ENCODE data around the gene SSH2.

SSH2 gene

DNA sequence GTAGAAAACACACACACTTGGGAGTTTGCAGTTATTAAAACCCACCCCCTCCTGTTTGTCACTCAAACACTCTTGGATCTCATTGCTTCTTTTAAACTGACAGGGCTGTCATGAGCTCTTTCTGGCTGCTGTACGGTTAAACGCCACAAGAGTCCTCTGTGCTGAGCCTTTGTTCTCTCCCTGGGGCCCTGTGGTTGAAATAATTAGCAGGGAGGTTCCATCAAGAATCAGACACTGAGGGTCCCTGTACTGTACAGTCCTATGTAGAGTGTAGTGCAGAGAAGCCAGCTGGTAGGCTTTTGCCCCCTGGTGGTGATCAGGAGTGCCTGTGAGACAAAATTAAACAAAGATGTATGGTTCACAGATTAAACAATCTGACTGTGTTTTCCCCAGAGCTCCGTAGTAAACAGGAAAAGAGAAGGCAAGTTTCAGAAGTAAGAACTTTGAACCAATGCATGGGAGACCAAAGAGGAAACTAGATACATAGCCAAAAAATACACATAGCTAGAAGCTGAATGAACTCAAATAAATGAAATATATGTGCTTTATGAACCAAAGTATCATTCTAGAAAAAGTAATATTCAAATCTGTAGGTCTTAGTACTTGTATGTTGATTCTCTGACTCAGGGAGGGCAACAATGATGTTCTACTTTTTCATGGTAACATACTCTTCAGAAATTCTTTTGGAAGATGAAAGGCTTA lies 1.4 kb upstream of the SSH2 start:
- peak overlapping the region; percentile 99 for H3K4me3 ChIP-seq (ENCODE audit: insufficient read depth, low read depth, low read length, poor library complexity, severe bottlenecking)
- no peaks in the 10 kb centered on the region for H3K9me3 ChIP-seq (ENCODE audit: control insufficient read depth, low read length)
- H3K36me3 ChIP-seq (ENCODE audit: control insufficient read depth, insufficient read depth, low read length) = peaks cover 3% of the 10 kb centered on the region
- H3K4me1 ChIP-seq (ENCODE audit: control insufficient read depth, insufficient read depth, low read length, poor library complexity, severe bottlenecking) = peaks cover 5% of the 10 kb centered on the region
- H3K27me3 ChIP-seq (replicated peaks; ENCODE audit: control insufficient read depth, insufficient read depth, low read length, poor library complexity, severe bottlenecking) = no peaks in the 10 kb centered on the region
- peak overlapping the region; percentile 94 for H3K27ac ChIP-seq (ENCODE audit: insufficient read depth, low read length, poor library complexity, severe bottlenecking)
- peak; percentile 44 to 59 (median 55) for DNase-seq

DNA sequence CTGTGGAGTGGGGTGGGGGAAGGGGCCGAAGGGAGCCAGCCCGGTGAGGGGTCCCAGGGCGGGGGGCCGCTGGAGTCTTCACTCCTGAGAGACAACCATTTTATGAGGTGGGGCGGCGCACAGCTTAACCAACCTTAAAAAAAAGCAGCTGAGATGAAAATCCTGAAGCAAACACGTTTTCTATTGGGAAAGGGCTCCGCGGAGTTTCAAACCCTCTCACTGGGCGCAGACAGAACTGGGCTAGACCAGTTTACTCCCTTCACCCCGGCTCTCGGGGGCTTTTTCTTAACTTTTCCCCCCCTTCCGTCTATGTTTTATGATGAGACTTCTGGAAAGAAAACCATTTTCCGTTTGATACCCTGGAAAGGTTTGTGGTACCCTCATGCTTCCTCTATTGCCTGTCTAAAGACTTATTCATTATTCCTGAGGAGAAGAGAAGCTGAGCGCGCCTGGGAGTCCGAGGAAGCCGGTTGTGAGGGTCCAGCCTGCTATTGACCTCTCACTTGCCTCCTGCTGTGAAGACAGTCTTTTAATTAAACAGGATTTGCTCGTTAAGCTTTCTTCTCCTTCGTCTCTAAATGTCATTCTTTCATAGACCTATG lies 482 bp upstream of the SSH2 start:
- Histone ChIP-seq H3K36me3 (ENCODE audit: control insufficient read depth, insufficient read depth, low read length) (peaks cover 3% of the 10 kb centered on the region), H3K27ac (ENCODE audit: insufficient read depth, low read length, poor library complexity, severe bottlenecking) (peak overlapping the region; percentile 94), H3K9me3 (ENCODE audit: control insufficient read depth, low read length) (no peaks in the 10 kb centered on the region), H3K4me3 (ENCODE audit: insufficient read depth, low read depth, low read length, poor library complexity, severe bottlenecking) (peak overlapping the region; percentile 99), H3K27me3 (replicated peaks; ENCODE audit: control insufficient read depth, insufficient read depth, low read length, poor library complexity, severe bottlenecking) (no peaks in the 10 kb centered on the region), H3K4me1 (ENCODE audit: control insufficient read depth, insufficient read depth, low read length, poor library complexity, severe bottlenecking) (peaks cover 5% of the 10 kb centered on the region)
- DNase-seq = no peak

DNA sequence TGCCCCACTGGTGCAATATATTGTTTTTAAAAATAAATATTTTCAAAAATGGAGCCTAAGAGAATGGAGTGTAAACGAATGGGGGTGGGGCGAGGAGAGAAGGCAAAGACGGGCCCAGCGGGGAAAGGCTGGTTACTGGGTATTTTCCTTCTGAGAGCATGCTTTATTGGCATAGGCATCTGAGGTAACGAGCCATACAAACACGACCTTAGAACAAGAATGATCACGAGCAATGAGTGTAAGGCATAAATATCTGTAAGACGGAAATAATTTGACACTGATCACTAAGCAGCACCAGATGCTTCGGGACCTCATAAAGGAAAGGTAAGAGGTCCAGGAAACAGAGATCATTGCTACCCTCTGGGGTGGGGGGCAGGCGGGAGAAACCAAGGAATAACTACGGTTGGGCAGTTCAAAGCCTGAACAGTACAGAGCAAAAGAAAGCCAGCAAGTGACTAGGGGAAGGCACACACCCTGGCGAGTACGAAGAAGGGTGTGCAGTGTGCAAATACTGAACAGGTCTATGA lies 959 bp downstream of the SSH2 start:
- Histone ChIP-seq H3K4me1 (ENCODE audit: control insufficient read depth, insufficient read depth, low read length, poor library complexity, severe bottlenecking) (peaks cover 5% of the 10 kb centered on the region), H3K27me3 (replicated peaks; ENCODE audit: control insufficient read depth, insufficient read depth, low read length, poor library complexity, severe bottlenecking) (no peaks in the 10 kb centered on the region), H3K27ac (ENCODE audit: insufficient read depth, low read length, poor library complexity, severe bottlenecking) (peak overlapping the region; percentile 94), H3K4me3 (ENCODE audit: insufficient read depth, low read depth, low read length, poor library complexity, severe bottlenecking) (peak overlapping the region; percentile 99), H3K36me3 (ENCODE audit: control insufficient read depth, insufficient read depth, low read length) (peaks cover 3% of the 10 kb centered on the region), H3K9me3 (ENCODE audit: control insufficient read depth, low read length) (no peaks in the 10 kb centered on the region)
- no peak for DNase-seq

DNA sequence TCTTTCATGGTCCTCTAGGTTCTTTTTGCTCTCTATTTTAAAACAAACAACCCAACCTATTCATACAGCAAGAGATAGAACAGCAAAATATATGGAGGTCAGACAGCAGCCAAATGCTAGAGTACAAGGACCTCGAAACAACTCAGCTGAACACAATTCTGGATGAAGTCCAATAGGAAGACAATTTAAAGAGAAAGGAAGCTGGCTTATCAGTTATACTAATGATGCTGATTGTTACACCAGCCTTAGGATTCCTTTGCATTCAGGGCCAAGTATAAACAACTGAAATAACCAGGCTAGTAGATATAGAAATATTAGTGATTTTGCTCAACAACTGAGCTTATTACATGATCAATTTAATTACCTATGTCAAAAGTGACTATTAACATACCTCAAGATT lies 2.5 kb downstream of the SSH2 start:
- Histone ChIP-seq H3K36me3 (ENCODE audit: control insufficient read depth, insufficient read depth, low read length) (peaks cover 3% of the 10 kb centered on the region), H3K27ac (ENCODE audit: insufficient read depth, low read length, poor library complexity, severe bottlenecking) (no peak overlapping the region), H3K4me3 (ENCODE audit: insufficient read depth, low read depth, low read length, poor library complexity, severe bottlenecking) (no peak overlapping the region), H3K27me3 (replicated peaks; ENCODE audit: control insufficient read depth, insufficient read depth, low read length, poor library complexity, severe bottlenecking) (no peaks in the 10 kb centered on the region), H3K9me3 (ENCODE audit: control insufficient read depth, low read length) (no peaks in the 10 kb centered on the region), H3K4me1 (ENCODE audit: control insufficient read depth, insufficient read depth, low read length, poor library complexity, severe bottlenecking) (peaks cover 5% of the 10 kb centered on the region)
- DNase-seq = no peak

DNA sequence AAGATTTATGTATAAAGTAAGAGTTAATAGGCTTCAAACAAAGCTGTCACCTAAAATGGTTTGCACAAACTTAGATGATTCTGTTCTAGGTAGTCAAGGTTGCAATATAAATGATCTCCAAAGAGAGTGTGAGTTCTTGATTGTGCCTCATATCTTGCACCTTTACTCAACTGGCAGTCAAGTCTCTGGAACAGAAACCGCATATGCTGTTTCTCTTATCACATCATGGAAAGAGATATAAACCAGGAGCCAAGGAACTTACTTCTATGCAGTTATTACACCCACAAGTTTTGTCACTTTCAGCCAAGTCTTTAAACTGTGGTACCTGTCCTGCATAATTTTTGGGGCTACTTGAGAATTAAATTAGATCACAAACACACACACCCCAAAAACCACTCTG lies 5.2 kb downstream of the SSH2 start:
- no peaks in the 10 kb centered on the region for H3K9me3 ChIP-seq (ENCODE audit: control insufficient read depth, low read length)
- H3K4me1 ChIP-seq (ENCODE audit: control insufficient read depth, insufficient read depth, low read length, poor library complexity, severe bottlenecking) = no peaks in the 10 kb centered on the region
- no peak overlapping the region for H3K4me3 ChIP-seq (ENCODE audit: insufficient read depth, low read depth, low read length, poor library complexity, severe bottlenecking)
- no peak for DNase-seq
- peaks cover 1% of the 10 kb centered on the region for H3K36me3 ChIP-seq (ENCODE audit: control insufficient read depth, insufficient read depth, low read length)
- no peak overlapping the region for H3K27ac ChIP-seq (ENCODE audit: insufficient read depth, low read length, poor library complexity, severe bottlenecking)
- no peaks in the 10 kb centered on the region for H3K27me3 ChIP-seq (replicated peaks; ENCODE audit: control insufficient read depth, insufficient read depth, low read length, poor library complexity, severe bottlenecking)

GRCh38 chr17:29918922-29919856 lies 10.8 kb downstream of the SSH2 start:
- Histone ChIP-seq H3K9me3 (ENCODE audit: control insufficient read depth, low read length) (no peaks in the 10 kb centered on the region), H3K36me3 (ENCODE audit: control insufficient read depth, insufficient read depth, low read length) (no peaks in the 10 kb centered on the region), H3K27ac (ENCODE audit: insufficient read depth, low read length, poor library complexity, severe bottlenecking) (no peak overlapping the region), H3K27me3 (replicated peaks; ENCODE audit: control insufficient read depth, insufficient read depth, low read length, poor library complexity, severe bottlenecking) (no peaks in the 10 kb centered on the region), H3K4me3 (ENCODE audit: insufficient read depth, low read depth, low read length, poor library complexity, severe bottlenecking) (no peak overlapping the region), H3K4me1 (ENCODE audit: control insufficient read depth, insufficient read depth, low read length, poor library complexity, severe bottlenecking) (peaks cover 6% of the 10 kb centered on the region)
- no peak for DNase-seq

DNA sequence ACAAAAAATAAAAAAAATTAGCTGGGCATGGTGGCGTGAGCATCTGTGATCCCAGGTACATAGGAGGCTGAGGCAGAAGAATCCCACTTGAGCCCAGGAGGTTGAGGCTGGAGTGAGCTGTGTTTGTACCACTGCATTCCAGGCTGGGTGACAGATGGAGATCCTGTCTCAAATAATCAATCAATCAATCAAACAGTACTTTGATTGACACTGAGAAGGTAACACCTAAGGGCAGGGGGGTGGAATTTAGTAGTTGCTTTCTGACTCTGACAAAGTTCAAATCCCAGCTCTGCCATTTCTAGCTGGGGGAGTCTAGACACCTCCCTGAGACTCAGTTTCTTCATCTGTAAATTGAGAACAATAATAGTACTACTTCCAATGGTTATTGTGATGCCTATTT lies 12.0 kb downstream of the SSH2 start:
- peaks cover 6% of the 10 kb centered on the region for H3K4me1 ChIP-seq (ENCODE audit: control insufficient read depth, insufficient read depth, low read length, poor library complexity, severe bottlenecking)
- no peaks in the 10 kb centered on the region for H3K27me3 ChIP-seq (replicated peaks; ENCODE audit: control insufficient read depth, insufficient read depth, low read length, poor library complexity, severe bottlenecking)
- H3K4me3 ChIP-seq (ENCODE audit: insufficient read depth, low read depth, low read length, poor library complexity, severe bottlenecking) = no peak overlapping the region
- no peak for DNase-seq
- H3K36me3 ChIP-seq (ENCODE audit: control insufficient read depth, insufficient read depth, low read length) = no peaks in the 10 kb centered on the region
- no peaks in the 10 kb centered on the region for H3K9me3 ChIP-seq (ENCODE audit: control insufficient read depth, low read length)
- H3K27ac ChIP-seq (ENCODE audit: insufficient read depth, low read length, poor library complexity, severe bottlenecking) = no peak overlapping the region

DNA sequence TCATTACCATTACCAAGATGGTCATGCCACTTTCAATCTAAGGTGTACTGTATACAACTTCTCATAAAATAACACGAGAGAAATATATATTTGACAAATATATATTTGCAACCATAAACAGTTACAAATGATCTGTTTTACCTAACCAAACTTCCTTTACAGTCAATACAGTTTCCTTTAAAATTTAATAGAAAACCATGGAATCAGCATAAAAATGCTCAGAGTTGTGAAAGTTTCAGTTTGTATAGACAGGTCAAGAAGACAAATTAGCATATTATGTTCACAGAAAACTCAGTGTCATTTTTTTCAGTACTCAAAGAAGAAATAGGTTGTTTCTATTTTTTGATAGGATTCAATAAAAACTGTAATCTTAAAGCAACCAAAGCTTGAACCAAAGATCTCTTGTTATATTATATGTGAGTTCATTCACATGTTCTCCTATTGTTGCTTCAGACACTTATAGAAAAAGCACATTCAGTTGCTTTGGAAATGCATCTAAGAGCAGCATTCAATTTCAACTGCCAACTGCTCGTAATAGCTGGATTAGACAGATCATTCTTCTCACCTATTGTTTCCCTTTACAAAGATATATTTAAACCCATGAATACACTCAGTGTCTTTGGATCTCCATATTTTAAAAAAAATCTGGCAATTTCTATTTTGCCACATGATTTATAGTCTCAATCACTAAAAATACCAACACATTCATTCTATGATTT lies 15.1 kb downstream of the SSH2 start:
- H3K9me3 ChIP-seq (ENCODE audit: control insufficient read depth, low read length) = no peaks in the 10 kb centered on the region
- no peaks in the 10 kb centered on the region for H3K36me3 ChIP-seq (ENCODE audit: control insufficient read depth, insufficient read depth, low read length)
- H3K27ac ChIP-seq (ENCODE audit: insufficient read depth, low read length, poor library complexity, severe bottlenecking) = no peak overlapping the region
- DNase-seq = no peak
- no peak overlapping the region for H3K4me3 ChIP-seq (ENCODE audit: insufficient read depth, low read depth, low read length, poor library complexity, severe bottlenecking)
- H3K27me3 ChIP-seq (replicated peaks; ENCODE audit: control insufficient read depth, insufficient read depth, low read length, poor library complexity, severe bottlenecking) = no peaks in the 10 kb centered on the region
- H3K4me1 ChIP-seq (ENCODE audit: control insufficient read depth, insufficient read depth, low read length, poor library complexity, severe bottlenecking) = peaks cover 6% of the 10 kb centered on the region

- H3K4me3 ChIP-seq (ENCODE audit: insufficient read depth, low read depth, low read length, poor library complexity, severe bottlenecking) = no peak overlapping the region
- H3K36me3 ChIP-seq (ENCODE audit: control insufficient read depth, insufficient read depth, low read length) = no peaks in the 10 kb centered on the region
- no peaks in the 10 kb centered on the region for H3K9me3 ChIP-seq (ENCODE audit: control insufficient read depth, low read length)
- no peaks in the 10 kb centered on the region for H3K27me3 ChIP-seq (replicated peaks; ENCODE audit: control insufficient read depth, insufficient read depth, low read length, poor library complexity, severe bottlenecking)
- H3K27ac ChIP-seq (ENCODE audit: insufficient read depth, low read length, poor library complexity, severe bottlenecking) = no peak overlapping the region
- no peak for DNase-seq
- H3K4me1 ChIP-seq (ENCODE audit: control insufficient read depth, insufficient read depth, low read length, poor library complexity, severe bottlenecking) = peaks cover under 1% of the 10 kb centered on the region
Measured at GRCh38 chr17:29911641-29912177, 18.3 kb downstream of the SSH2 start.
